Adrenal gland (tissue), 5 donors: Measurements from ENCODE around the gene ANXA9.

Experiments
- CTCF ChIP-seq, 6 experiments: fragments of 450-650 bp in 4 of 6; fragments of 200-600 bp in 2 of 6; sonication (generic) in 1 of 6; IDR thresholded peaks; 1 replicate in 5 of 6; 2 replicates in 1 of 6; pipeline versions ENCODE4 v1.5.1 to v1.8.0; 2016 to 2021; ENCODE audit warnings: antibody characterized with exemption in 6 of 6, mild to moderate bottlenecking in 2 of 6, moderate library complexity in 1 of 6
- POLR2A ChIP-seq, 2 donors: fragments of 450-650 bp; IDR thresholded peaks; one replicate each; pipeline ENCODE4 v1.6.1; 2017; ENCODE audit warnings: antibody characterized with exemption in 2 of 2, mild to moderate bottlenecking in 2 of 2, moderate library complexity in 1 of 2
- donor health status: DM: no; HTN: no; CAD: no.

GRCh38 chr1:150997949-150998348, 15.9 kb downstream of the ANXA9 start:
- no peak for TF ChIP-seq POLR2A (IDR thresholded peaks at IDR 0.05)
- no peak for TF ChIP-seq CTCF (IDR thresholded peaks at IDR 0.05)
